Natural killer cell (primary cell): ENCODE data around the gene VRK2. TPM values are rescaled to one million over a fixed set of nuclear protein-coding genes. Genes with fewer than 3 reads are reported as not detected.

ENCODE experiments used
- ATAC-seq, 3 donors: fragments of 150-1000 bp in 2 of 3; fragments of 200-7000 bp in 1 of 3; cut with Tn5 transposase; 1 replicate in 1 of 3; 2 replicates in 2 of 3; pipeline ENCODE4 v1.10.0; 2021; ENCODE audit warnings: mild to moderate bottlenecking in 2 of 3, moderate library complexity in 2 of 3
- DNase-seq, 2 donors: peaks; one replicate each; pipeline versions ENCODE4 v3.0.0 to v3.0.0-alpha.2; 2013 to 2021; ENCODE audit warnings: mixed read lengths in 1 of 2
- H3K27ac ChIP-seq: one replicate; pipeline ENCODE4 v1.5.1; 2013; ENCODE audit warnings: mild to moderate bottlenecking, low read length
- H3K27me3 ChIP-seq: one replicate; pipeline ENCODE4 v1.6.1; 2013; ENCODE audit warnings: low read length; ENCODE audit not compliant: control insufficient read depth, insufficient read depth
- H3K36me3 ChIP-seq: one replicate; pipeline ENCODE4 v1.6.1; 2013; ENCODE audit warnings: low read length; ENCODE audit not compliant: control insufficient read depth, insufficient read depth
- H3K4me1 ChIP-seq: one replicate; pipeline ENCODE4 v1.6.1; 2013; ENCODE audit warnings: low read length; ENCODE audit not compliant: control insufficient read depth, insufficient read depth
- H3K4me3 ChIP-seq: one replicate; pipeline ENCODE4 v1.5.1; 2013; ENCODE audit warnings: low read length
- H3K9me3 ChIP-seq: one replicate; pipeline ENCODE4 v1.6.1; 2013; ENCODE audit warnings: low read length; ENCODE audit not compliant: control insufficient read depth, insufficient read depth
- H3K27ac Mint-ChIP-seq, 2 donors: one replicate each; pipeline ENCODE4 v1.8.0; 2022; ENCODE audit warnings: mild to moderate bottlenecking in 2 of 2, mixed read lengths in 2 of 2, moderate library complexity in 1 of 2
- H3K27me3 Mint-ChIP-seq, 2 donors: one replicate each; pipeline ENCODE4 v1.8.0; 2022; ENCODE audit warnings: low read depth in 2 of 2, mixed read lengths in 2 of 2
- H3K36me3 Mint-ChIP-seq: one replicate; pipeline ENCODE4 v1.8.0; 2022; ENCODE audit warnings: mixed read lengths
- H3K4me1 Mint-ChIP-seq, 2 donors: one replicate each; pipeline ENCODE4 v1.8.0; 2022; ENCODE audit warnings: mixed read lengths in 2 of 2
- H3K4me3 Mint-ChIP-seq: one replicate; pipeline ENCODE4 v1.8.0; 2022; ENCODE audit warnings: mild to moderate bottlenecking, moderate library complexity, mixed read lengths
- H3K9me3 Mint-ChIP-seq, 2 donors: one replicate each; pipeline ENCODE4 v1.8.0; 2022; ENCODE audit warnings: mixed read lengths in 2 of 2
- WGBS: methylation state at CpG from one replicate; pipeline ENCODE4 v1.1.7; 2013; ENCODE audit warnings: missing lambda C conversion rate; ENCODE audit not compliant: insufficient coverage; 5-methylcytosine and 5-hydroxymethylcytosine counted together
- intact Hi-C: fragments of 100-400 bp; cut with micrococcal nuclease; formaldehyde crosslinking; loops from one replicate; pipeline ENCODE4 v1.14.2; 2022
- total RNA-seq, 4 donors: library from RNA; stranded (reverse); fragments of 120-200 nt in 1 of 4; gene quantifications; one replicate each; pipeline versions ENCODE4 v1.2.3 to v1.2.4, GENCODE V29; 2013 to 2022
- TF ChIP-seq, protein P1 (sequence below): fragments of 200-600 bp; IDR thresholded peaks from one replicate; pipeline ENCODE4 v1.8.0; 2022; ENCODE audit warnings: antibody characterized with exemption

Gene VRK2
- total RNA-seq, 3 donors from 2014 or later (not counting 1 experiment from before 2014, with no cell fraction given) = 25.0 to 29.7 (median 25.4) TPM

DNA sequence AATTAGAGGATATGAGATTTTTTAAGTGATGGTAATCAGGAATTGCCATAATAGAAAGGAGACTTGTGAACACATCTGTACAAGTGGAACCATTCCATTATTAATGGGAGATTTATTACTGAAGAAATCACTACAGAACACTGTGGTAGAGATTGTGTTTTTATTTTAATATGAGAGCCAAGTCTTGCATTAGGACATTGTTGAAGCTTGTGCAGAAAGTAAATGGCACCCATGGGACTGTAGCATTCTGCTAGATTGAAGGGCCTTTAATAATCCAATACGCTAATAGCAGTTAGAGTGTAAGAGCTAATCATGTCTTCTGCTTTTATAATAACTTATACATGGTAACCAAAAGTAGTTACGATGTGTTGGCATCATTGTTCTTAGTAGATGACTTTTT is 83.6 kb downstream of the VRK2 start:
- WGBS = no CpG with 5 or more reads among the region's 2 CpGs
- no peak overlapping the region for H3K4me3 Mint-ChIP-seq
- Histone ChIP-seq H3K27ac (no peak overlapping the region), H3K27me3 (no peaks in the 10 kb centered on the region), H3K36me3 (peaks cover 12% of the 10 kb centered on the region), H3K4me3 (no peak overlapping the region), H3K9me3 (no peaks in the 10 kb centered on the region), H3K4me1 (no peaks in the 10 kb centered on the region)
- ATAC-seq (no peak), DNase-seq (no peak)
- H3K27ac Mint-ChIP-seq = no peak overlapping the region
- H3K27me3 Mint-ChIP-seq = no peaks in the 10 kb centered on the region
- no peaks in the 10 kb centered on the region for H3K36me3 Mint-ChIP-seq
- TF ChIP-seq, protein P1, sequence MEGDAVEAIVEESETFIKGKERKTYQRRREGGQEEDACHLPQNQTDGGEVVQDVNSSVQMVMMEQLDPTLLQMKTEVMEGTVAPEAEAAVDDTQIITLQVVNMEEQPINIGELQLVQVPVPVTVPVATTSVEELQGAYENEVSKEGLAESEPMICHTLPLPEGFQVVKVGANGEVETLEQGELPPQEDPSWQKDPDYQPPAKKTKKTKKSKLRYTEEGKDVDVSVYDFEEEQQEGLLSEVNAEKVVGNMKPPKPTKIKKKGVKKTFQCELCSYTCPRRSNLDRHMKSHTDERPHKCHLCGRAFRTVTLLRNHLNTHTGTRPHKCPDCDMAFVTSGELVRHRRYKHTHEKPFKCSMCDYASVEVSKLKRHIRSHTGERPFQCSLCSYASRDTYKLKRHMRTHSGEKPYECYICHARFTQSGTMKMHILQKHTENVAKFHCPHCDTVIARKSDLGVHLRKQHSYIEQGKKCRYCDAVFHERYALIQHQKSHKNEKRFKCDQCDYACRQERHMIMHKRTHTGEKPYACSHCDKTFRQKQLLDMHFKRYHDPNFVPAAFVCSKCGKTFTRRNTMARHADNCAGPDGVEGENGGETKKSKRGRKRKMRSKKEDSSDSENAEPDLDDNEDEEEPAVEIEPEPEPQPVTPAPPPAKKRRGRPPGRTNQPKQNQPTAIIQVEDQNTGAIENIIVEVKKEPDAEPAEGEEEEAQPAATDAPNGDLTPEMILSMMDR = no peak
- H3K9me3 Mint-ChIP-seq = no peaks in the 10 kb centered on the region
- intact Hi-C loops = no loop called here
- H3K4me1 Mint-ChIP-seq = peaks cover 0 to 7% of the 10 kb centered on the region in 2 donors

DNA sequence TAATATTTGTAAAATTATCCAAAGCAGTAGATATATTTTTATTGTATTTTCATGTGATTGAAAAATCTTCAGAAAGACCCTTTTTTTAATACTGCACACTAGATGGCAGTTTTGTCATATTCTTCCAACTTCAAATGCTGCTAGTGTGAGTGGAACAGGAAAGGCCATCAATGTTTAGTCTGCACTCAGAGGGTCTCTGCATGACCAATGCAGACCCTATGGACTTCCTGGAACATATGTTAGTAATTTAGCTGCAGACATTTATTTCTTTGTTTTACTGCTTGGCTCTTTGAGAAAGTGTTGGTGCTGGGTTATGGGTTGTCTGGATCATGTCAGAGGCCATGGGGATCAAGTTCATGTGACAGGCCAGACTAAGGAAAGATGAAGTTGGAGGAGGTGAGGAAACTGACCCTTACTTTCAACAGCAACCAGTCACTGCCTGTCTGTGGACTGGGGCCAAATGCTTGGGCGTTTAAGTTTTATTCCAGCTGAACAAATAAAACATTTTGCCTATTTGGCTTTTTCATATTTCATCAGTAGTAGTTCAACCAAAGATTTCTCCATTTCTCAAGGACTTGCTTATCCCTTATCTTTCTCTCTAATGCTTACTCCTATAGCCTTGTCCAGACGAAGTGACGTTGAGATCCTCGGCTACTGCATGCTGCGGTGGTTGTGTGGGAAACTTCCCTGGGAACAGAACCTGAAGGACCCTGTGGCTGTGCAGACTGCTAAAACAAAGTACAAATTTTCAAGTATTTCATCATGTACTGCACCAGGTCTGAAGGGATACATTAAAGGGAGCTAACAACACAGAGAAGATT is 84.8 kb downstream of the VRK2 start:
- intact Hi-C loops = no loop called here
- ATAC-seq (no peak), DNase-seq (no peak)
- no peak overlapping the region for H3K27ac ChIP-seq
- Mint-ChIP-seq H3K27me3 (no peaks in the 10 kb centered on the region), H3K4me1 (peaks cover 0 to 7% of the 10 kb centered on the region in 2 donors), H3K36me3 (no peaks in the 10 kb centered on the region), H3K9me3 (no peaks in the 10 kb centered on the region), H3K27ac (no peak overlapping the region), H3K4me3 (no peak overlapping the region)
- H3K27me3 ChIP-seq = no peaks in the 10 kb centered on the region
- no peaks in the 10 kb centered on the region for H3K9me3 ChIP-seq
- 97% methylated on average over 5 of the region's 5 CpGs for WGBS
- peaks cover 12% of the 10 kb centered on the region for H3K36me3 ChIP-seq
- no peaks in the 10 kb centered on the region for H3K4me1 ChIP-seq
- TF ChIP-seq, protein P1 = no peak
- no peak overlapping the region for H3K4me3 ChIP-seq

- no peaks in the 10 kb centered on the region for H3K9me3 ChIP-seq
- DNase-seq = no peak
- peaks cover 12% of the 10 kb centered on the region for H3K36me3 ChIP-seq
- no peak for ATAC-seq
- H3K4me3 ChIP-seq = no peak overlapping the region
- Mint-ChIP-seq H3K9me3 (no peaks in the 10 kb centered on the region), H3K4me3 (no peak overlapping the region), H3K27me3 (no peaks in the 10 kb centered on the region), H3K27ac (no peak overlapping the region), H3K4me1 (peaks cover 0 to 7% of the 10 kb centered on the region in 2 donors), H3K36me3 (no peaks in the 10 kb centered on the region)
- H3K27me3 ChIP-seq = no peaks in the 10 kb centered on the region
- H3K27ac ChIP-seq = no peak overlapping the region
- TF ChIP-seq, protein P1 = no peak
- intact Hi-C loops = no loop called here
- H3K4me1 ChIP-seq = no peaks in the 10 kb centered on the region
These were observed 86.8 kb downstream of the VRK2 start for GRCh38 chr2:58133395-58133794.

- no peaks in the 10 kb centered on the region for H3K9me3 Mint-ChIP-seq
- no peak overlapping the region for H3K27ac Mint-ChIP-seq
- intact Hi-C loops = no loop called here
- no peaks in the 10 kb centered on the region for H3K27me3 Mint-ChIP-seq
- peaks cover 18% of the 10 kb centered on the region for H3K36me3 ChIP-seq
- no peak overlapping the region for H3K27ac ChIP-seq
- peaks cover 0 to 7% of the 10 kb centered on the region in 2 donors for H3K4me1 Mint-ChIP-seq
- no peaks in the 10 kb centered on the region for H3K36me3 Mint-ChIP-seq
- no peaks in the 10 kb centered on the region for H3K27me3 ChIP-seq
- no peaks in the 10 kb centered on the region for H3K9me3 ChIP-seq
- no peak overlapping the region for H3K4me3 Mint-ChIP-seq
- WGBS = 100% methylated on average over 1 of the region's 2 CpGs
- TF ChIP-seq, protein P1 = no peak
- no peaks in the 10 kb centered on the region for H3K4me1 ChIP-seq
- H3K4me3 ChIP-seq = no peak overlapping the region
- ATAC-seq (no peak), DNase-seq (no peak)
These were observed 89.3 kb downstream of the VRK2 start for GRCh38 chr2:58135861-58136260.
